HG02623 (cell line): ENCODE data around the gene PVALEF.

Experiments used
- ATAC-seq: cut with Tn5 transposase; IDR thresholded peaks from one replicate; pipeline ENCODE4 v1.9.1; 2021; ENCODE audit warnings: moderate library complexity; ENCODE audit not compliant: unreplicated experiment

PVALEF gene

DNA sequence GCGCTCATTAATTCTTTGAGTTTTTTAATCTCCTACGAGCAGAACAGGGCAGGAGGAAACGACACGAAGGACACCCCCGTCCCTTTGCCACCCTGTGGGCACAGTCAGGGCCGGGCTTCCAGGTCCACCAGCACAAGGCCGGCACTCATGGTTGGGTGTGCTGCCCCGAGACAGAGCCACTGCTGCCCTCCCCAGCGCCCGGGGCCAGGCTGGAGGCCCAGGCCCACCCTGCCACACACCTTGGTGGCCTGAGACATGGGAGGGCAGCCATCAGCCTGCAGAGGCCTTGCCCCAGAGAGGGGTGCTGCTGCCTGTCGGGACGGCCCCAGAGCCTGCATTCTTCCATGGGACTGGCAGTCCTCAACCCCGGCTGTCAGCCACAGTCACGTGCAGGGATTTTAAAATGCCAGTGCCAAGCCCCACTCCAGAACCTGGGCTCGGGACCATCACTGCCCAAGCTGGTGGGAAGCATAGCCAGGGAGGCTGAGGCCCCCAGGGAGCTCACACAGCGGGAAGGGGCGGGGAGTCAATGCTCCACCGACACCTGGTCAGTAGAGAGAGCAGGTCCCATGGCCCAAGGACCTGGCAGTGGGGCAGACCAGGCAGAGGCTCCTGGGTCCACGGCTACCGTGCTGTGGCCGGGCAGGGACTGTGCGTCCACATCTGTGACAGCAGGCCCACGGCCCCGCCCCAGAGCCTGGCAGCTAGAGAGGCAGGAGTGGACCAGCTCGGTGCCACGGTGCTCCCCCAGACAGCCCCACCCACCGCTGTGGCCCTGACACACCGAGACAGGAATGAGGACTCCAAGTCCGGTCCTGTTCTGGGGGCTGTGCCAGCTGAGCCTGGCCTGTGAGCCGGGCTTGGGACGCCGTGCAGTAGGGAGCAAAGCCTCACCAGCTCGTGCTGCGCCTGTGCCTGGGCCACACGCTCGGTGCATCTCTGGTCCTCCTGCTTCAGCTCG is 29.9 kb downstream of the PVALEF start:
- no peak for ATAC-seq

DNA sequence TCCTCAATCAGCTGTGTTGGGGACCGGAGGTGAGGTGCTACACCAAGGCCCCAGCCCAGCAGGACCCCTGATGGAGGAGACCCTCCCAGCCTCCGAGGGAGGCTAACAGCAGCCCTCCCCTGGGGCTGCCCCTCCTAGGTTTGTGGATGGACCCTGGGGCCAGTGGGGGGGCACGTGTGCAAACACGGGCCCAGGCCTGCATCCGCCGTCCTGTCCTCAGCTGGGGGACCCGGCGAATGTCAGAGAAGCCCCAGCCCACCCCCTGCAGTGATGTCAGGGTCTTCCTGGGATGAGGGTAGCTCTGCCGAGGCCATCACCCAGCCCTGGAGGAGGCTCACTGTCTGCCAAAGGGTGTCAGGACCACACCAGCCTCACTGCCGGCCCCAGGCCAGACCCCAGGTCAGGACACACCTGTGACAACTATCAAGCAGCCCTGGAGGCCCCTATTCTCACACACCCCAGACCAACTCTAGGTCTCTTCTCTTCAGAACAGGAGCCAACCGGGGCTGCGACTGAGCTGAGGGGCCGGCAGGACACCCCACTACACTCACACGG is 30.7 kb downstream of the PVALEF start:
- ATAC-seq = no peak

DNA sequence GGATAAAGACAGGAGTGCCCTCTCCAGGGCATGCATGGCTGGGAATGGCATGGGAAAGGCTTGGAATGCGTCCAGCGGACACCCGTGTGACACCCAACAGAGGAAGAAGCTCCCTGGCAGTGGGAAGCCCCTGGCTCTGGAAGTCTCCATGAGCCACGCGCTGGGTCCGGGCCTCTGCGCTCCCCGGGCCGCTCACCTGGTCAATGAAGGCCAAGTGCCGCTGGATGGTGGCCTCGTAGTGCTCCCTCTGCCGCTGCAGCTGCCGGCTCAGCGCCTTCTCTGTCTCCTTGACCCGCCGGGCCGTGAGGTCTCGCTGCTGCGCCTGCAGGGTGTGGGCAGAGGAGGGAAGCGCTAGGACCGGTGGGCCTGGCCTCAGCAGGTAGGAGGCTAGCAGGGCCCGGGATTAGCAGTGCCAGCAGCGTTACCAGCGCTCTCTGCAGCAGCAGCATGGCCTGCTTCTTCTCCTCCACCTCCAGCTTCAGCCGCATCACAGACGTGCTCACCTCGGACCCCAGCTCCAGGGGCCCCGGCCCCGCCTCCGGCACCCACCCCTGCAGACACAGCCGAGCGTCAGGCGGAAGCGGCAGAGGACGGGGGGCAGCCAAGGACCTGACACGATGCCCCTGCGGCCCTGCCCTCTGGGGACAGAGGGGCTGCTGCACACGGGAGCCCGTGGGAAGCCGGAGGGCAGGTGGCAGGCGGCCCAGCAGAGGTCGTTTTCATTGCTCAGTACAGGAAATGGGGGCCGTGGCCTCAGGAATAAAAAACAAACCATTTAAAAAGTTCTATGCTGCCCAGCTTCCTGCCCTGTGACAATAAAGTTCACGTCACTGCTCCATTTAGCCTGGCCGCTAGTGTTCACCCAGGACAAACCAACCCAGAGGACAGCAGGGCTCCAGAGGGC is 31.4 kb downstream of the PVALEF start:
- ATAC-seq = no peak

DNA sequence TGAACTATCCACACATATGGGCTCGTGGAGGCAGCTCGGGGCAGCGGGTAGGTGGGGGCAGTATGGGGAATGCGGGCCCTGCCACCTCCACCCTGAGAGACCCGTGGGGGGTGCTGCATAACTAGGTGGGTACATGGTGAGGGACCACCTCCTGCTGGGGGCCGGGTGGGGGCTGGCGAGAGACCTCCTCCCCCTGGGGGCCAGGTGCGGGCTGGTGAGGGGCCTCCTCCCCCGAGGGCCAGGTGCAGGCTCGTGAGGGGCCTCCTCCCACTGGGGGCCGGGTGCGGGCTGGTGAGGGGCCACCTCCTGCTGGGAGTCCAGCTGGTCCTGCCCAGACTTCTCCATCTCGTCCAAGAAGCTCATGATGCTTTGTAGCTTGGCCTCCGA is 32.1 kb downstream of the PVALEF start:
- ATAC-seq = no peak

DNA sequence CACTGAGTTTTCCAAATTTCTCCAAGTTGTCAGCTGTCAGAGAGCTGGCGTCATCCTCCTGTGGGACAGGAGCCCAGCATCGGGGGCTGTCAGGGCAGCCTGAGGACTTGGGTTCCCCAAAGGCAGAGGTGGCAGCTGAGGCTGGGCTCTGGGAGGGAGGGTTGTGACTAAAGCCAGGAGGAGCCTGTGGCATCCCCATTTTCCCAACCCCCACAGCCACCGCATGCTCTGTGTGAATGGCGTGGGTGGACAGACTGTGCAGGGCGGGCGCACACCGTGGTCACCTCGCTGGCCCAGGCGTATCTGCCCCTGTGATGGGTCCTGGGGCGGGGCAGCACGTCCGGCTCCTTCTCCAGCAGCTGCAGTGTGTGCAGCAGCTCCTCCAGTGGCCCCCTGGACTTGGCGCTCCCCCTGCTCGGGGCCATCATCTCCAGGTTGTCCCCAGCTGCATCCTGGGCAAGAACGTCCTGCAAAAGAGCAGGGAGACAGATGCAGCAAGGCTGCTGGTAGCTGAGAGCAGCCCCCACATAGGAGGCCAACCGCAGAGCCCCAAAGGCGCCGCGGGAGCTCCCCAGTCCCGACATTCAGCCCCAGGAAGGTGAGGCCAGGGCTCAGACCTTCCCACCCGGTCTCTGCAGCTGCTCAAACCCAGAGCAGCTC is 32.7 kb downstream of the PVALEF start:
- no peak for ATAC-seq

DNA sequence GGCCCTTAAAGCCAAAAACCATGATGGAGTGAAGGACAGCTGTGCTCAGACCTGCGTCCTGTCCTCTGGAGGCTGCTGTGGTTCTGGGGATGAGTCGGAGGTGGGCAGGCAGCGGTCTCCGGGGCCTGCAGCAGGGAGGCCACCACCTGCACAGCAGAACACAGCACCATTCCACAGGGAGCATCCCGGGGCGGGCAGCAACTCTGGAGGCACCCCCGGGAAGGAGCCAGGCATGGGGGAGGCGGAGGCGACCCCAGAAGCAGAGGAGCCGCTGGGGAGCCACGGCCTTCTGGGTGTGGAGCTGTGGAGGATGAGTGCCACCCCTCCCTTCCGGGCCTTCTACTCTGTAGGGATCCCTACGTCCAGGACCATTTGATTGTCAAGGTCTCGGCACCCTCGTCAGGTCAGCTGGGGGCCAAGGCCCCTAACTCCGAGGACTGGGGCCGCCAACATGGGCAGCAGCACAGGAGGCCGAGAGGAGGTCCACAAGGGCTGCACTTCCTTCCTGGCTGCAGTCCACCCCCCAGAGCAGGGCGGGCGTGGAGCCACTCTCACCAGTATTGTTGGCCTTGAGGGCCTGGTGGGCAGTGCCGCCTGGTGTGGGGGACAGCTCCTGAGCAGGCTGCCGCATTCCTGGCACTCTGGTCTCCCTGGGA is 33.6 kb downstream of the PVALEF start:
- no peak for ATAC-seq

DNA sequence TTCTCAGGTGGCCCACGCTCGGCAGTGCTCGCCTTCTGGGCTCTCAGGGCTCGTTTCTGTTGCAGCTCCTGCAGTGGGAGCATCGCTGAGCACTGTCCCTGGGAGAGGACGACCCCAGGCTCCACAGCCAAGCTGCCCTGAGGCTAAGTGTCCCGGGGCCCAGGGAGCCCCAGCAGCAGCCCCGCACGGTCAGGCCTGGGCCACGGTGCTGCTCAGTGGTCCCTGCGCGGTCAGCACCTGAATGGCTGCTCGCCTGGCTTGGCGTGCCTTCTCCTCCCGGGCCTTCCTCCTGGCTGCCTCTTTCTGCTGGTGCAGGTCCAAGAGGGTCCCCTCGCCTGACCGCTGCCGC is 34.1 kb downstream of the PVALEF start:
- ATAC-seq = no peak

DNA sequence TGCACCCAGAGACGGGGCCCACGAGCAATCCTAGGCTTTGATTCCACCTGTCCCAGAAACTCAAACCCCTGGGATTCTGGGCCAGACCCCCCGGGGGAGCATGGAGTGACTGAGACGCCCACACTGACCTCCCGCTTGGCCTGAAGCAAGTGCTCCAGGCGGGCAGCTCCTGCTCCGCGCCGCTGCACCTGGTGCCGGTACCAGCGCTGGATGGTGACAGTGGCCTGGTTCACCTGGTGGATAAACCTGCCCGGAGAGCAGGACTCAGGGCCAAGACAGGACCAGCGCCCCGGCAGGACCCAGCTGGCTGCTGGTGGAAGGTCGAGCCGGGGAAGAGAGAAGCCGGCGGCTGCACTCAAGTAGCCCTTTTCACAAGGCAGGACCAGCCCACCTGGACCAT is 34.9 kb downstream of the PVALEF start:
- no peak for ATAC-seq

DNA sequence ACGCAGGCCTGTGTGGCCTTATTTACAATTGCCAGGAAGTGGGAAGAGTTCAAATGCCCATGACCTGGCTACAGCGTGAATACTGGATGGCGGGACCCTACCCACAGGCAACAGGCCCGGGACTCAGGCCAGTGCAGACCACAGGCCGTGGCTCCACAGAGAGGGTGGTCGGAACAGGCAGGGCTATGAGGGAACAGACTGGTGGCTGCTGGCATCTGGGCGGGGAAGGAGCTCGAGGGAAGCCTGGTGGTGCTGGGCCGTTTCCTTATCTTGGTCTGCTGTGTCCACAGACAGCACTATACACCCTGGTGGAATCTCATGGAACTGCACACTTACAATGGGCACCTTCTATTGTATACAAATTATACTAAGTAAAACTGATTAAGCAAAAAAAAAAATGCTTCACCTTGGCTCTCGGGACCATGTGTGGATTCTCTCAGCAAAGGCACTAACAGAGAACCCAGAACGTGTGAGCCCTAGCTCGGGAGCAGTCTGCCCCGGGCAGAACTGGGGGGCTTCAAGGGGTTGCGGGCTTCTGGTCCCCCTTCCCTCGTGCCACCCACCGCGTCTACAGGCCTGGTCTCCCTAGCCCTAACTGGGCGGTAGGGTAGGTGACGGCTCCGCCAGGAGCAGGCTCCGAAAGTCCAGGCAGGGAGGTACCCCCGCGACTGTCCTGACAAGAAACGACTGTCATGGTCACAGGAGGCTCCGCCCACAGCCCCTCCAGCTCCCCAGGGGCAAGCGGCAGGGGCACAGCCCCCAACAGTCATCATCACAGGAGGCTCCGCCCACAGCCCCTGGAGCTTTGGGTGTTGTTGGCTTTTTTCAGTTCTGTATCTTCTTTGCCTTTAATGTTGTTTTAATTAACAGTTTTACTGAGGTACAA is 35.6 kb downstream of the PVALEF start:
- no peak for ATAC-seq

DNA sequence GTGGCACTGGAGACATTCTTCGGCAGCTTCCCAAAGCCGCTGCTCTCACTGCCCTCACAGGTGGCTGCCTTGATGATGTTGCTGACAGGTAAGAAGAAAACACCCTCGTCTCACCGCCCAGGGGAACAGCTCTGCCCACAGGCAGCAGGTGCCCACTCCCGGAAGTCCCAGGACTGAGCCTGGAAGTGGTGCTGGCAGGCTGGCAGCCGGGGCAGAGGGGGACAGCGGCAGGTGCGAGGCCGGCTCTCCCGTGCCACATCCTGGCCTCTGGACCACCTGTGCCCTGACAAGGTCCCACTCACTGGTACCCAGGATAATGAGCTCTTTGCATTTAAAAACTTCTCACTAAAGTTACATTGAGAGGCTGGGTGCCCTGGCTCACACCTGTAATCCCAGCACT is 37.0 kb downstream of the PVALEF start:
- no peak for ATAC-seq

DNA sequence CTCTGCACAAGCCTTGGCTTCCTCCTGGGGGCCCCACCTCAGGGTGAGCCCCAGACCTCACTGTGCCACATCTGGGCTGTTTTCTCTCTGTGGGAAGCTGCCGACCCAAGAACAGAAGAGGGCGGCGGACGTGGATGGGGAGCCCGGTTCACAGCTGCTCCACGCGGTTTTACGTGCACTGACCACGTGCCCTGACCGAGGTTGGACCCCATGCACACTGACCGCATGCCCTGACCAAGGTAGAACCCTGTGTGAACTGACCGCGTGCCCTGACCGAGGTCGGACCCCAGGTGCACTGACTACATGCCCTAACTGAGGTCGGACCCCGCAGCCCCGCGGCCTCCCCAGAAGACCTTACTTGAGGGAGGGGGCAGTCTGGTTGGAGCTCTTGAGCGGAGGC is 37.8 kb downstream of the PVALEF start:
- no peak for ATAC-seq

DNA sequence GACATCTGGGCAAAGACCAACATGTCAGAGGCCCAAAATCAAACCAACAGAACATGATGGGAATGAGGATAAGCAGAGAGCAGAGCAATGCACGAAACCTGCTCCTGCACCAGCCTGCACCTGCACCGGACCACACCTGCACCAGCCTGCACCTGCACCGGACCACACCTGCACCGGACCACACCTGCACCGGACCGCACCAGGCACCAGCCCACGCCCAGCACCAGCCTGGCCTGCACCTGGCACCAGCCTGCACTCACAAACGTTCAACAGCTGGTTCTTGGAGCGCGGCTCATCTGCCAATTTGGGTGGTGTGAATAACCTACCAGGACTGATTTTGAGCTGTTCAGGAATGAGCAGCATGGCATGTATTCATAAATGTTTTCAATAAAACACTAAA is 39.3 kb downstream of the PVALEF start:
- ATAC-seq = no peak

DNA sequence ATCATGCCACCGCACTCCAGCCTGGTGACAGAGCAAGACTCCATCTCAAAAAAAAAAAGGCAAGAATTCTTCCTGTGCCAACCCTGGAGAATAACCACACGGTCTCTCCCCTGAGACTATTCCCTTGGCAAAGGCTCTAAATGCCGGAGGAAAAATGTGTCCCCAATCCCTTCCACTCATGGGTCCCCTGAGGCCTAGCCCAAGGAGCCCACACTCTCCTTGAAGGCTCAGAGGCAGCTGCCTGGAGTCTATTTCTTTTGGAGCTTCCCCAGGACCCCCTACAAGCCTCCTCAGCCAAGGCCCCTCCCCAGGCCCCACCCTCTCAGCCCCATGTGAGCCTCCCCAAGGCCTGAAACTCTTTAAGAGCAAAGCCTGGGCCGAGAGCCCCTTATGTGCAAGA is 40.9 kb downstream of the PVALEF start:
- ATAC-seq = no peak

DNA sequence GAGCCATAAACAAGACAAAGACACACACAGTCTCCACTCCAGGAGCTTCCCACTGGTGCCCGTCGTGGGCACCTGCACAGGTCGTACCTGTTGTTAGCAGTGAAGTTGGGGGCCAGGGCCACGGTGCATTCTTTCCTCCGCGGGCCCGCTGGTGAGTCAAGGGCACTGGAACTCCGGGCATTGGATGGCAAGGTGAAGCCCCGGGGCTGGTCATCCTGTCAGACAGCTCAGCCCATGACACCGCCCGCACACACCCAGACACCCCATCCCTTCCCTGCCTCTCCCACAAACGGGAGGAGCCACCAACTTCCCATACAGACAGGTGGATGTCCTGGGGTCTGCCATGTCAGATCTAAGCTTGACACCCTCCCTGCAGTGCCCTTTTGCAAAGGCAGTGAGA is 41.4 kb downstream of the PVALEF start:
- ATAC-seq = no peak

DNA sequence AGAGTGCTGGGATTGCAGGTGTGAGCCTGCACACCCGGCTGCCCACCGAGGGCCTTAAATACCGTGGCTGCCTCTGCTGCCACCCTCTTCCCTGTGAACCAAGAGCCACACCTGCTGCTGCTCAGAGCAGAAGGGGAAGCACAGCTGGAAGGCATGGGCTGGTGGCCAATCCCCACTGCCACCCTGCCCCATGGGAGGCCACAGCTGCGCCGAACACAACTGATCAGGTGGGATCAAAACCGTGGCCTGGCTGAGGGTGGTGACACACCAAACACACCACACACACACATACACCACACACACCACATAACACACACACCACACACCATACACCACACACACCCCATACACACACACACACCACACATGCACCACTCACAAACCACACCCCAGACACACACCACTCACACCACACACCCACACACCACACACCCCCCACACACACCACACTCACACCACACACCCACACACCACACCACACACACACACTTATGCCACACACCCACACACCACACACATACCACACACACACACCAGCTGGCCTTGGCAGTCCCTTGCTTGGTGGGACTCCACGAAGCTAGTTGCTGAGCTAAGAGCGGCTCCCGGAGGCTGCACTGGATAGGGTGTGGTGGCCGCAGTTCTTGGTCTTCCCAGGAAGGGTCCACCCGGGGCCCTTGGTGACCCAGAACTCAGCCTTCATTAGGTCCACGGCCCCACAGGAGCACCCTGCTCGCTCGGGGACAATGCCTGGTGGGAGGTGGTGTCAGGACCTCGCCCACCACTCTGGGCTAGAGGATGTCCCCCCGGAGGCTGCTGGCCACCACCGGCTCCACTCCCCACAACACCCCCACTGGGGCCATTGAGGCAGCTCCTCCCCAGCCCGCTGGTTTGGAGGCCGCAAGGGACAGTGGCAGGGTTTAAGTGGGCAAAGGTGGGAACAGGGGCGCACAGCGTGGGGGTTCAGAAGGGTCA is 42.6 kb downstream of the PVALEF start:
- no peak for ATAC-seq

DNA sequence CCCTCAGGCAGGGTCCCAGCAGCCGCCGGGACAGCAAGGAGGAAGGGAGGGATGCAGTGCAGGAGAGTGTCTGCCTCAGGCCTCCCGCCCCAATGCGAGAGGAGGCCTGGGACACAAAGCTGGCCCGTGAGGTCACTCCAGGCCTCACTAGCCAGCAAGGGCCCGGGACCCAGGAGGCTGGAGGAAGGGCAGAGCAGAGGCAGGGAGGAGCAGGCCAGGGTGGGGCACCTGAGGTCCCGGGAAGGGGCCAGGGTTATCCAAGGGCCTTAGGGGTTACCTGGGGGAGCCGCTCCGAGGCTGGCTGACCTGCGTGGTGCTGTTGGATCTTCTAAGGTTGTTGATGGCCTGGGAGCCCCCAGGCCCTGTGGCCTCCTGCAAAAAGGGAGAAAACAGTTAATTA is 43.3 kb downstream of the PVALEF start:
- no peak for ATAC-seq

DNA sequence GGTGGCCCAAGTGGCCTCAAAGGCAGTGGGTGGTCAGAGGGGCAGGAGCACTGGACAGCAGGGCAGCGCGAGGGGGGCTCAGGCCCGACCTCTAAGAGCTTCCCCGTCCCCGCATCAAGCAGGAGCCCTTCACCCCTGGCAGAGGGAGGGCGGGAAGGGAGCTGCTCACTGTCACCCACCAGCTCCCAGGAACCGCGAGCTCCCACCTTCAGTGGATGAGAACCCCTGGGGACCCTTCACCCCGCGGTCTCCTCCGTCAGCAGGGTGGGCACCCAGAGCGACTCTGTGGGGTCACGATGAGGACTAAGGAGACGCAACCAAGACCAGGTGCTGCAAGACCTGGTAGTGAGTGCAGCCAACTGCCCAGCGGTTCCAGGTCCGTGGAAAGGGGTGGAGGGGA is 43.8 kb downstream of the PVALEF start:
- ATAC-seq = no peak

DNA sequence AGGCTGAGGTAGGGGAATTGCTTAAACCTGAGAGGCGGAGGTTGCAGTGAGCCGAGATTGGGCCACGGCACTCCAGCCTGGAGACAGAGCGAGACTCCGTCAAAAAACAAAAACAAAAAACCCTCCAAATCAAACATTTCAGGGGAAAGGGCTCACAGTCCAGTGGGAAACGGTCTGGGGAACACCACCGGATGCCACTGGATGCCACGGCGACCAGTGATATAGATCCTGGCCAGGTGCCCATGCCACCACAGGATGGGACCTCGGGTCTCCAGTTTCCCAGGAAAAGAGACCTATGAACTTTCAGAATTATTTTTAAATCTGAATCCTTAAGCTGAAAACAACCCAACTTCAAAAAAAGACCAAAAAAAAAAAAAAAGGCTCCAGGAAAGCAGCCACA is 45.2 kb downstream of the PVALEF start:
- ATAC-seq = no peak

DNA sequence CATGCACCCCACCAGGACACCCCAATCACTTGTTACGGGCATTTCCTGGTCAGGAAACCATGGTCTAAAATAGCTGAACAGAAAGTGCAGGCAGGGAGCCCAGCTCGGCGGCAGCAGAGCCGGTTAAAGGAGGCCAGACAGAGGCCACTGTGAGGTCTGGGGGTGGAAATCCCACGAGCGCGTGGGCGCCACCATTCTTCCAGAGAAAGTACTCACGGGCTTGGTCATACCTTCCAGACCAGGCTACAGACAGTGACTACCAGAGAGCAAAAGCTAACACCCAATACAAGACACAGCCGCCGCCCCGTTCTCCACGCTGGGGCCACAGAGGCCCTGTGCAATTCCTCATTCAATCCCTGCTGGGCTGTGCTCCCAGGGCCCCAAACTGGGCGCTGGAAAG is 45.6 kb downstream of the PVALEF start:
- no peak for ATAC-seq
